GM12878 (cell line): ENCODE results near the gene ANTKMT. TPM values are rescaled to one million over a fixed set of nuclear protein-coding genes. Genes with fewer than 3 reads are reported as not detected.

Experiments
- ATAC-seq: fragments of 200-7000 bp; cut with Tn5 transposase; 3 replicates; pipeline ENCODE4 v1.9.1; 2020; ENCODE audit warnings: mild to moderate bottlenecking, moderate library complexity
- BruUV-seq: library from RNA; stranded (reverse); fragments of 400-500 nt; replicated peaks from 2 replicates; lab custom pipeline; 2021; lab: Mats Ljungman, UMichigan
- CTCF ChIA-PET: fragments of 300-600 bp; sonication (Branson Sonifier 250); formaldehyde crosslinking; extraction: SDS; loops from one replicate; lab custom pipeline; 2021; ENCODE audit warnings: inconsistent platforms; lab: Yijun Ruan, JAX
- POLR2A ChIA-PET: fragments of 350-600 bp; formaldehyde crosslinking; extraction: SDS; loops from one replicate; lab custom pipeline; 2021; ENCODE audit warnings: inconsistent platforms; lab: Charles Lee
- RAD21 ChIA-PET: fragments of 300-600 bp; sonication (Branson Sonifier 250); formaldehyde crosslinking; loops from one replicate; lab custom pipeline; 2023; ENCODE audit warnings: antibody characterized with exemption; ENCODE audit not compliant: unreplicated experiment; lab: Charles Lee
- SMC1A ChIA-PET: fragments of 300-600 bp; sonication (Branson Sonifier 250); formaldehyde crosslinking; loops from one replicate; lab custom pipeline; 2023; ENCODE audit not compliant: unreplicated experiment, uncharacterized antibody; lab: Charles Lee
- DNase-seq: peaks from one replicate; pipeline ENCODE4 v3.0.0-alpha.2; 2011; ENCODE audit warnings: low read depth, low spot score
- FAIRE-seq: peaks from 3 replicates; lab custom pipeline; 2011; peaks lifted over from hg19 to GRCh38; lab: Jason Lieb, UNC
- H2AFZ ChIP-seq: 2 replicates; pipeline ENCODE4 v1.6.0; 2011; ENCODE audit warnings: low read depth, low read length, control low read depth; ENCODE audit not compliant: control insufficient read depth
- H3K27ac ChIP-seq: 2 replicates; pipeline ENCODE4 v1.5.1; 2011; ENCODE audit warnings: control low read depth; ENCODE audit not compliant: control insufficient read depth, insufficient read depth
- H3K27me3 ChIP-seq, 2 experiments: replicated peaks in 1 of 2; 2 replicates each; pipeline versions ENCODE4 v1.6.0 to v1.6.1; 2011; ENCODE audit warnings: low read length in 1 of 2; ENCODE audit not compliant: control insufficient read depth in 2 of 2, insufficient read depth in 2 of 2
- H3K36me3 ChIP-seq, 2 experiments: 2 replicates each; pipeline ENCODE4 v1.5.1; 2011; ENCODE audit warnings: low read length in 1 of 2; ENCODE audit not compliant: control insufficient read depth in 2 of 2, insufficient read depth in 2 of 2
- H3K4me1 ChIP-seq: 2 replicates; pipeline ENCODE4 v1.6.1; 2011; ENCODE audit warnings: mild to moderate bottlenecking, low read length, moderate library complexity, mixed read lengths; ENCODE audit not compliant: control insufficient read depth, insufficient read depth
- H3K4me2 ChIP-seq: 2 replicates; pipeline ENCODE4 v1.6.0; 2011; ENCODE audit warnings: control low read depth; ENCODE audit not compliant: control insufficient read depth, insufficient read depth
- H3K4me3 ChIP-seq: fragments of 200-600 bp; sonication (generic); 2 replicates; pipeline ENCODE4 v1.5.1; 2016
- H3K79me2 ChIP-seq: 2 replicates; pipeline ENCODE4 v1.6.0; 2011; ENCODE audit warnings: low read length; ENCODE audit not compliant: control insufficient read depth, insufficient read depth
- H3K9ac ChIP-seq: 2 replicates; pipeline ENCODE4 v1.8.0; 2011; ENCODE audit warnings: low read length, control low read depth, mixed read lengths; ENCODE audit not compliant: control insufficient read depth, insufficient read depth
- H3K9me3 ChIP-seq: replicated peaks from 3 replicates; pipeline ENCODE4 v1.5.1; 2011; ENCODE audit warnings: mild to moderate bottlenecking, low read length; ENCODE audit not compliant: control insufficient read depth, insufficient read depth
- H4K20me1 ChIP-seq: 2 replicates; pipeline ENCODE4 v1.6.0; 2011; ENCODE audit not compliant: control insufficient read depth, insufficient read depth
- CUX1 ChIP-seq: IDR thresholded peaks from 2 replicates; pipeline ENCODE4 v1.6.1; 2012; ENCODE audit warnings: improper control_type of control experiment, low read depth, low read length; ENCODE audit not compliant: insufficient replicate concordance
- E2F8 ChIP-seq: fragments of 450-650 bp; IDR thresholded peaks from 2 replicates; pipeline ENCODE4 v1.6.1; 2018; ENCODE audit warnings: mild to moderate bottlenecking, low read depth, moderate library complexity; ENCODE audit not compliant: partially characterized antibody
- NFXL1 ChIP-seq: fragments of 450-650 bp; IDR thresholded peaks from 2 replicates; pipeline ENCODE4 v1.6.1; 2017; ENCODE audit warnings: antibody characterized with exemption, mild to moderate bottlenecking, borderline replicate concordance
- NFYB ChIP-seq: IDR thresholded peaks from 2 replicates; pipeline ENCODE4 v1.6.1; 2011; ENCODE audit warnings: low read depth, mild to moderate bottlenecking, low read length, improper control_type of control experiment, moderate library complexity; ENCODE audit not compliant: insufficient read depth
- NR2C1 ChIP-seq: fragments of 450-650 bp; IDR thresholded peaks from 2 replicates; pipeline ENCODE4 v1.6.1; 2017; ENCODE audit warnings: antibody characterized with exemption, mild to moderate bottlenecking, moderate library complexity
- NR2C2 ChIP-seq: IDR thresholded peaks from 2 replicates; pipeline ENCODE4 v1.6.1; 2011; ENCODE audit warnings: borderline replicate concordance, low read depth; ENCODE audit not compliant: control insufficient read depth, insufficient read length
- NRF1 ChIP-seq: conservative IDR thresholded peaks from 2 replicates; pipeline ENCODE4 v1.6.1; 2011; ENCODE audit warnings: mild to moderate bottlenecking, low read depth, low read length, improper control_type of control experiment
- TARDBP ChIP-seq: IDR thresholded peaks from 2 replicates; pipeline ENCODE4 v1.6.1; 2016; ENCODE audit warnings: borderline replicate concordance
- ZBED1 ChIP-seq: IDR thresholded peaks from 2 replicates; pipeline ENCODE4 v1.6.1; 2016; ENCODE audit warnings: borderline replicate concordance
- WGBS: methylation state at CpG from one replicate; pipeline ENCODE4 v1.1.6; 2016; ENCODE audit warnings: low lambda C conversion rate; ENCODE audit not compliant: insufficient replicate concordance, insufficient coverage; ENCODE audit errors: missing lambda C conversion rate; 5-methylcytosine and 5-hydroxymethylcytosine counted together
- in situ Hi-C: fragments of 300-500 bp; cut with MboI; formaldehyde crosslinking; loops from 9 replicates; pipeline ENCODE4 v1.14.3; 2018; ENCODE audit warnings: mixed read lengths
- intact Hi-C: fragments of 100-400 bp; cut with micrococcal nuclease; formaldehyde crosslinking; loops from one replicate; pipeline ENCODE4 v1.14.2; 2022; ENCODE audit not compliant: unreplicated experiment
- polyA plus RNA-seq, 11 experiments: library from polyadenylated mRNA; depleted of rRNA in 4 of 11; unstranded in 6 of 11; stranded (reverse) in 5 of 11; fragments of >200 nt; fragmentation: Nextera tagmentation in 4 of 11; fragmentation: Illumina TruSeq in 1 of 11; extraction: Ambion mirVana in 4 of 11; extraction: Trizol in 1 of 11; gene quantifications; 1 replicate in 1 of 11; 2 replicates in 10 of 11; pipeline versions ENCODE4 v1.2.1 to v1.2.3, GENCODE V29; 2011 to 2016; ENCODE audit warnings: inconsistent platforms in 2 of 11, missing spikeins in 2 of 11, low read depth in 1 of 11
- total RNA-seq, 4 experiments: library from RNA; depleted of rRNA in 3 of 4; stranded (reverse); fragments of >200 nt in 3 of 4; fragmentation: Illumina TruSeq in 1 of 4; extraction: Trizol in 1 of 4; gene quantifications; 2 replicates each; pipeline versions ENCODE4 v1.2.1 to v1.2.3, GENCODE V29; 2013 to 2021
- TF ChIP-seq, protein P1 (sequence below): fragments of 450-650 bp; IDR thresholded peaks from 2 replicates; pipeline ENCODE4 v1.6.1; 2017; ENCODE audit warnings: mild to moderate bottlenecking, moderate library complexity

ANTKMT gene
- total and polyA plus RNA-seq, 10 of the 15 experiments (the other 5 are each of a cell fraction or from before 2014, with no cell fraction given), result 0.58 to 60.5 (median 25.8) TPM

- intact Hi-C loops, result no loop called here
- TF ChIP-seq NFXL1 (no peak), NFYB (no peak), ZBED1 (no peak), TARDBP (no peak), NRF1 (no peak), E2F8 (no peak), CUX1 (no peak), NR2C1 (no peak), NR2C2 (no peak)
- TF ChIP-seq, protein P1, sequence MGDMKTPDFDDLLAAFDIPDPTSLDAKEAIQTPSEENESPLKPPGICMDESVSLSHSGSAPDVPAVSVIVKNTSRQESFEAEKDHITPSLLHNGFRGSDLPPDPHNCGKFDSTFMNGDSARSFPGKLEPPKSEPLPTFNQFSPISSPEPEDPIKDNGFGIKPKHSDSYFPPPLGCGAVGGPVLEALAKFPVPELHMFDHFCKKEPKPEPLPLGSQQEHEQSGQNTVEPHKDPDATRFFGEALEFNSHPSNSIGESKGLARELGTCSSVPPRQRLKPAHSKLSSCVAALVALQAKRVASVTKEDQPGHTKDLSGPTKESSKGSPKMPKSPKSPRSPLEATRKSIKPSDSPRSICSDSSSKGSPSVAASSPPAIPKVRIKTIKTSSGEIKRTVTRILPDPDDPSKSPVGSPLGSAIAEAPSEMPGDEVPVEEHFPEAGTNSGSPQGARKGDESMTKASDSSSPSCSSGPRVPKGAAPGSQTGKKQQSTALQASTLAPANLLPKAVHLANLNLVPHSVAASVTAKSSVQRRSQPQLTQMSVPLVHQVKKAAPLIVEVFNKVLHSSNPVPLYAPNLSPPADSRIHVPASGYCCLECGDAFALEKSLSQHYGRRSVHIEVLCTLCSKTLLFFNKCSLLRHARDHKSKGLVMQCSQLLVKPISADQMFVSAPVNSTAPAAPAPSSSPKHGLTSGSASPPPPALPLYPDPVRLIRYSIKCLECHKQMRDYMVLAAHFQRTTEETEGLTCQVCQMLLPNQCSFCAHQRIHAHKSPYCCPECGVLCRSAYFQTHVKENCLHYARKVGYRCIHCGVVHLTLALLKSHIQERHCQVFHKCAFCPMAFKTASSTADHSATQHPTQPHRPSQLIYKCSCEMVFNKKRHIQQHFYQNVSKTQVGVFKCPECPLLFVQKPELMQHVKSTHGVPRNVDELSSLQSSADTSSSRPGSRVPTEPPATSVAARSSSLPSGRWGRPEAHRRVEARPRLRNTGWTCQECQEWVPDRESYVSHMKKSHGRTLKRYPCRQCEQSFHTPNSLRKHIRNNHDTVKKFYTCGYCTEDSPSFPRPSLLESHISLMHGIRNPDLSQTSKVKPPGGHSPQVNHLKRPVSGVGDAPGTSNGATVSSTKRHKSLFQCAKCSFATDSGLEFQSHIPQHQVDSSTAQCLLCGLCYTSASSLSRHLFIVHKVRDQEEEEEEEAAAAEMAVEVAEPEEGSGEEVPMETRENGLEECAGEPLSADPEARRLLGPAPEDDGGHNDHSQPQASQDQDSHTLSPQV, result no peak
These were observed 40.9 kb downstream of the ANTKMT start for GRCh38 chr16:761625-762513.

More at GRCh38 chr16:761625-762513, 40.9 kb downstream of the ANTKMT start:
- H3K36me3 ChIP-seq, result no peaks in the 10 kb centered on the region
- H3K79me2 ChIP-seq, result no peaks in the 10 kb centered on the region
- RAD21 ChIA-PET, result no interaction called here
- no peak overlapping the region for H3K27ac ChIP-seq
- 29% methylated on average over 20 of the region's 22 CpGs for WGBS
- POLR2A ChIA-PET, result no interaction called here
- CTCF ChIA-PET, result no interaction called here
- H3K4me3 ChIP-seq, result no peak overlapping the region
- no peak overlapping the region for H2AFZ ChIP-seq
- H3K9ac ChIP-seq, result no peak overlapping the region
- ATAC-seq (no peak), DNase-seq (no peak), FAIRE-seq (no peak)
- no TSS peak for BruUV-seq
- H3K4me2 ChIP-seq, result no peak overlapping the region
- H4K20me1 ChIP-seq, result no peaks in the 10 kb centered on the region
- SMC1A ChIA-PET, result no interaction called here
- in situ Hi-C loops, result no loop called here
- no peaks in the 10 kb centered on the region; the same call in 2 of the 3 replicates for H3K9me3 ChIP-seq
- no peaks in the 10 kb centered on the region for H3K4me1 ChIP-seq
- H3K27me3 ChIP-seq, result no peaks in the 10 kb centered on the region
